Measurements from ENCODE around the gene MECR. TPM values are rescaled to one million over a fixed set of nuclear protein-coding genes. Genes with fewer than 3 reads are reported as not detected.

MECR gene
- total RNA-seq, 4 donors from 2014 or later: 18.7 to 34.9 (median 20.1) TPM

- TF ChIP-seq CTCF (IDR thresholded peaks at IDR 0.05; ENCODE audit: low read depth): no peak
These were observed 3.0 kb upstream of the MECR start for GRCh38 chr1:29233693-29234092.

- no peak for TF ChIP-seq CTCF (IDR thresholded peaks at IDR 0.05; ENCODE audit: low read depth)
These were observed 1.7 kb upstream of the MECR start for GRCh38 chr1:29232387-29232786.

GRCh38 chr1:29230204-29230552 is 556 bp downstream of the MECR start:
- no peak for TF ChIP-seq CTCF (IDR thresholded peaks at IDR 0.05; ENCODE audit: low read depth)

GRCh38 chr1:29227511-29227910 is 3.2 kb downstream of the MECR start:
- no peak for TF ChIP-seq CTCF (IDR thresholded peaks at IDR 0.05; ENCODE audit: low read depth)

- no peak for TF ChIP-seq CTCF (IDR thresholded peaks at IDR 0.05; ENCODE audit: low read depth)
These were observed 5.4 kb downstream of the MECR start for GRCh38 chr1:29225361-29225760.

GRCh38 chr1:29224356-29224837 is 6.3 kb downstream of the MECR start:
- TF ChIP-seq CTCF (IDR thresholded peaks at IDR 0.05; ENCODE audit: low read depth): no peak

GRCh38 chr1:29223521-29223920 is 7.2 kb downstream of the MECR start:
- TF ChIP-seq CTCF (IDR thresholded peaks at IDR 0.05; ENCODE audit: low read depth): no peak

All from subcutaneous adipose tissue (tissue), 4 donors.